GM18517 (cell line): ENCODE data around the gene TCF21.
"Not testable (repeated sequence)": the region's sequence is repeated elsewhere in the genome, so short reads cannot be mapped to it uniquely, and the experiment has no call there.

Source experiments
- ATAC-seq: cut with Tn5 transposase; IDR thresholded peaks from one replicate; pipeline ENCODE4 v1.9.1; 2021; ENCODE audit warnings: mild to moderate bottlenecking, moderate library complexity; ENCODE audit not compliant: unreplicated experiment

The TCF21 gene

GRCh38 chr6:133888929-133889556 is at the start of gene TCF21:
TSS of gene TCF21 (plus strand) at chr6:133889113. CDS start at chr6:133889398, 285 bp downstream.
- no peak for ATAC-seq

- ATAC-seq = no peak
These were observed 47.7 kb upstream of the TCF21 start for GRCh38 chr6:133841176-133841575.

GRCh38 chr6:133843098-133843497 is 45.8 kb upstream of the TCF21 start:
- no peak for ATAC-seq

GRCh38 chr6:133844709-133845108 is 44.2 kb upstream of the TCF21 start:
- ATAC-seq = no peak

GRCh38 chr6:133854041-133854363 is 34.9 kb upstream of the TCF21 start:
- ATAC-seq = no peak

GRCh38 chr6:133854364-133855275 is 34.3 kb upstream of the TCF21 start:
- no peak for ATAC-seq

DNA sequence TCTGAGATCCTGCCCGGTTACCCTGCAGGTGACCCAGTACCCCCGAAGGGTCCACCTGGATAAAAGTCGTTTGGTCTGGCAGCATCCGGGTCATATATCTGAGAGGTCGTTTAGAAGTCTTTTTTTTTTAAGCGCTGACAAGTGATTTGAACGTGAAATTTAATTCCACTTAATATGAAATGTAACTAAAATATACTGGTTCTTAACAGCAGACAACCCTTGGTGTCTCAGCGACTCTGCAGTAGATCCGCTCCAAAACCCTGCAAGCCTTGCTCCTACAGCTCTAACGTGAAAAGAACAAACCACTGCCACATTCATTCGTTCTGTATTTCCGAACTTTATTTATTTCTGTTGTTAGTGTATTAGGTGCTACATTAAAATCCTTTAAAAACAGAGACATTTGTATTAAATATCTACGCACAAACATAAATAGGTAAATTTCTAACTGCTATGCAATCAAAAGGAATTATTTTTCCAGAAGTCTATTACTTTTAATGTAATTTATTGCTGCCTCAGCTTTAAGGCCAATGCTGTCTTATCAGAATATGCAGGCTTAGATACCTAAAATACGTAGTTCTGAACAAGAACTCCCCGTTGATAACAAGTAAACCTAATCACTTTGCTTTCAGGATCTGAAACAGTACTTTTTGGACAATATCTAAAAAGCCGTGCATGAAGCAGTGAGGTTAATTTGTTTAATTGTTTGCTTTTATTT is 33.5 kb upstream of the TCF21 start:
- no peak for ATAC-seq

GRCh38 chr6:133855991-133856370 is 32.9 kb upstream of the TCF21 start:
- no peak for ATAC-seq

GRCh38 chr6:133856911-133857310 is 32.0 kb upstream of the TCF21 start:
- no peak for ATAC-seq

DNA sequence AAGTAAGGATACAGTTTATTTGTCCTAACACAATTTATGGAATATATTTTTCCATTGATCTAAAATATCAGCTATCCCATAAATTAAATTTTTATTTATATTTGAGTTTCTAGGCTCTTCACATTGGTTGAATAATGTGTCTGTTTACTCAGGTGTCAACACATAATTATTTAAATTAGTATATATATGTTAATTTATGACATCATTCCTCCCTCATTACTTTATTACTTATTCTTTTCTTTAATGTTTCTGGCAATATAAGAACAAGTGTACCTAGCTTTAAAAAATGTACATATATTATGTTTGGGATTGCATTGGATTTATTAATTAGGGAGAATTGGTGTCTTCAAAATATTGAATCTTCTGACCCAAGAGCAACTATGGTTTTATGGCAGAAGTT is 31.2 kb upstream of the TCF21 start:
- ATAC-seq = no peak

DNA sequence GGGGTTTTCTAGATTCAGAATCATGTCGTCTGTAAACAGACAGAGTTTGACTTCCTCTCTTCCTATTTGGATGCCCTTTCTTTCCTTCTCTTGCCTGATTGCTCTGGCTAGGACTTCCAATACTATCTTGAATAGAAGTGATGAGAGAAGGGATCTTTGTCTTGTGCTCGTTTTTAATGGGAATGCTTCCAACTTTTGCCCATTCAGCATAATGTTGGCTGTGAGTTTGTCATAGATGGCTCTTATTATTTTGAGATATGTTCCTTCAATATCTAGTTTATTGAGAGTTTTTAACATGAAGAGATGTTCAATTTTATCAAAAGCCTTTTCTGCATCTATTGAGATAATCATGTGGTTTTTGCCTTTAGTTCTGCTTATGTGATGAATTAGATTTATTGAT is 27.6 kb upstream of the TCF21 start:
- not testable (repeated sequence) for ATAC-seq

GRCh38 chr6:133863228-133863627 is 25.7 kb upstream of the TCF21 start:
- no peak for ATAC-seq

GRCh38 chr6:133865680-133866079 is 23.2 kb upstream of the TCF21 start:
- no peak for ATAC-seq

GRCh38 chr6:133871131-133871530 is 17.8 kb upstream of the TCF21 start:
- no peak for ATAC-seq

DNA sequence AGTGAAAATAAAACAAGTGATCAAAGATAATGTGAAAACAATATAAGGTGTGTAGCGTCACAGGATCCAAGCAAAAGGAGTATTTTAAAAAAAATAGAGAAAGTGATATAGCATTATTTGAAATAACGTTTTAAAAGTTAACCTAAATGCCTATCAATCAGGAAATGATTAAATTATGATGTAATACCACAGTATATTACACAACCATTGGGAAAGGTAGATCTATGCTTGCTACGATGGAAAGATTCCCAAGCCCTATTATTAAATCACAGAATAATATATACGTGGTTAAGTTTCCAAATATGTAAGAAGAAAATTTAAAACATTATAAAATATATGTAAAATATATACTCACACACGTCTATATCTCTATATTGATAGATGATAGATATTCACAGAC is 15.4 kb upstream of the TCF21 start:
- no peak for ATAC-seq

DNA sequence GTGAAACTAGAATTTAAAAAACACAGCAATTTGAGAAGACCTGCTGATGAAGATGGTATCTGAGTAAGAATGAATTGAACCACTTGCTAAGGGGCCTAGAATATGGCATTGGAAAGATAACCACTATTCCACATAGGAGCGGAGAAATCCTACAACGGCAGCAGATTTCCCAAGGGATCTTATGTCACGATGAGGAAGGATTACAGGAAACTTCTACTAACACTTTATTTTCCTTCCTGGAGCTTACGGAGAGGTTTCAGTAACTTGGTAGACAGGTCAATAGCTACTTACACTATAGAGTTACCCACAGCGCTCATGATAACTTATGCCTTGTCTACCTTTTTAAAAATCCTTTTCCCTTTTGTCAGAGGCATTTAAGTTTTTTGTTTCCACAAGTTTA is 11.8 kb upstream of the TCF21 start:
- no peak for ATAC-seq

DNA sequence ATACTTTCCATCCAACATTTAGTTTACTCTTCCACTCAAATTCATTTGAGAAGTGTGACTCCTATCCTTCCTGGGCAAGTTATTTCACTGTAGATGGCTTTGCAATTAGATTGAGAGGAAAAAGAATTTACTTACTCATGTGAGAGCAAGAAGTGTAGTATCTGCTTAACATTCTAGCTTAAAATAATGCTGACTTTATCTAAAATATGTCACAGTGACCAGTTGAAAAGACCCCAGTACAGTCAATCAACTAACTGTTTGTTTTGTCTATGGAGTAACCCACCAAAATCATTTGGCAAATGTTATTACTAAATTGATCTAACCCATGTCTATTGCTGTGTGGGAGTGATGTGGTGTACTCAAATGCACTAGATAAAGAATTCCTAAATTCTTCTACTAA is 8.9 kb upstream of the TCF21 start:
- no peak for ATAC-seq

GRCh38 chr6:133880896-133881295 is 8.0 kb upstream of the TCF21 start:
- ATAC-seq = no peak

DNA sequence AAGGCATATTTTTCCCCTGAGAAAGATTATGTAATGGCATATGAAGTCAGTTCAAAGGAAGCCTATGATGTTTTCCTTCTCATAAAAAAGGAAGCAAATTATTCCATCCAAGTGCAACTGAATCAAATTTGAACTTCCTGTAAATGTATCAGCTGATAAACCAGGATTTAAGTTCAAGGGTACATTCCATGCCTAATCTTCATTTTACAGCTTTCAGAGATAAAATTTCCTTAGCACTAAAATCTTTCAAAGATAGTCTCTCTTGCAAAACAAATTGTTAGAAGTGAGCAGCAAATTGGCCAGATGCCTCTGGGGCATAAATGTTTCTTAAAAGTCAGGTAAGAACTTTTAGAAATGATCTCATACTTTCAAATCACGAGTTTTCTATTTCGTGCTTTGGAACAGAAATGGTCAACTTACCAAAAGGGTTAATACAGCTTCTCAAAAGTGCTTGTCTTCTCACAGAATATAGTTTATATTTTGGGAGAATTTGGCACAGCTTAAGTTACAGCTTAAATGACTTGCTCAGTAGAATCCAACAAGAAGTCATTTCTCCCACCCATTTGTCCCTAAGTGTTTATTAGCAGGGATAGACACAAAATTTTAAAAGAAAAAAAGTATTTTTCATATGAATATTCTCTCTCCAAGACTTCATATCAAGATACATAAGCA is 2.7 kb upstream of the TCF21 start:
- no peak for ATAC-seq

DNA sequence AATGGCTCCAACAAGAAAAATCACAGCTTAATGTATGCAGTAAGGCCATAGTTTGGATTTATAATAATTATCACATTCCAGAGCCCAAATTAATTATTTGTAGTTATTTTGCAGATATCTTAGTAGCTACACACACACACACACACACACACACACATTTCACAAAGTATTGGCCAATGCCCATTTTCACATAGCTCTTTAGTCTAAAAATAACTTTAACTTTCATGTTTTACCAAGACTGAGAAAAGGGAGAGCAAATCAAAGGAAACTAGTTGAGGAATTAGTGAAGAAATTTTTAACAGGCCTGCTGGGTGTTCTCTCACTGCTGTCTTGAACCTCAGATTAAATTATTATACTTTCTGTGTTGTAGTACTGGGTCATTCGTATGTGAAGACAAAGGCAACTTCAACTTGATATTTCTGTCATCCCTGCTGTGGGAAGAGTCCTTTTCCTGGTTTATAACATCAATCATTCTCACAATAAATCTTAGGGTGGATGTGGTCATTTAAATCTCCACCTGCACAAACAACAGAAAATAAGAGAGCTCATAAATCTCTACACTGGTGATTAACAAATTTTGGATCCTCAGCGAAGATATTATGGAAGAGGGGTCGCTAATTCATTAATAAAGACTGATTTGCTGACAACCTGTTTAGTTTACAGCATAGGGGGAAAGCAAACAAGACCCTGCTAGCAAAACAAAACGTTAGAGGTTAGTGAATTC is 1.6 kb upstream of the TCF21 start:
- ATAC-seq = no peak

DNA sequence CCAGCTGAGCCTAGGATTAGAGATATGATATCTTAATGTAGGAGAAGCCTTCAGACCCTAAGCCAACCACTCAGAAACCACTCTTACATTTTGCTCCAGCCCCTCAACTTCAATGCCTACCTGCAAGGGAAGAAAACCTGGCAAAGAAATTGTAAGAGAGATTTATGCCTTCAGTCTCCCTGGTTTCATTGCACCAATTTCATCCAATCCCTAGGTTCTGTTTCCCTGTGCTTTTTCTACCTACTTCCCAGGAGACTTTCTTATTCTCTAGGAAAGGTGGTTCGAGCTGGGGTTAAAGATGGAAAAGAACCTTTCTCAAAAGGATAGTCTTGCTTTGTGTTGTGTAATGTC is 1.1 kb upstream of the TCF21 start:
- no peak for ATAC-seq
